PC-9 (cell line): ENCODE data around the gene TMEM59L. TPM values are rescaled to one million over a fixed set of nuclear protein-coding genes. Genes with fewer than 3 reads are reported as not detected.

ENCODE experiments used
- BruUV-seq: library from RNA; stranded (reverse); fragments of 400-500 nt; replicated peaks from 2 replicates; lab custom pipeline; 2021; lab: Mats Ljungman, UMichigan
- CTCF ChIA-PET: fragments of 300-600 bp; sonication (Branson Sonifier 250); formaldehyde crosslinking; loops from one replicate; lab custom pipeline; 2022; ENCODE audit warnings: antibody characterized with exemption; lab: Charles Lee
- POLR2A ChIA-PET: fragments of 300-600 bp; sonication (Branson Sonifier 250); formaldehyde crosslinking; loops from one replicate; lab custom pipeline; 2022; ENCODE audit warnings: antibody characterized with exemption; ENCODE audit not compliant: unreplicated experiment; lab: Charles Lee
- DNase-seq, 2 experiments: peaks; one replicate each; pipeline versions ENCODE4 v3.0.0 to v3.0.0-alpha.2; 2015 to 2022; ENCODE audit warnings: mixed read lengths in 1 of 2
- H2AFZ ChIP-seq: fragments of 200-600 bp; sonication (generic); 2 replicates; pipeline ENCODE4 v1.8.1; 2017; ENCODE audit warnings: antibody characterized with exemption
- H3F3A ChIP-seq: fragments of 200-600 bp; sonication (generic); 2 replicates; pipeline ENCODE4 v1.8.1; 2017; ENCODE audit warnings: antibody characterized with exemption, mild to moderate bottlenecking, low read depth; ENCODE audit not compliant: insufficient read depth
- H3K27ac ChIP-seq: fragments of 200-600 bp; sonication (generic); 2 replicates; pipeline ENCODE4 v1.6.1; 2016; ENCODE audit warnings: mixed run types
- H3K27me3 ChIP-seq: fragments of 200-600 bp; sonication (generic); 2 replicates; pipeline ENCODE4 v1.6.1; 2016; ENCODE audit warnings: low read depth, mixed run types; ENCODE audit not compliant: insufficient read depth
- H3K36me3 ChIP-seq: fragments of 200-600 bp; sonication (generic); 2 replicates; pipeline ENCODE4 v1.6.1; 2016; ENCODE audit warnings: low read depth, mixed run types
- H3K4me1 ChIP-seq: fragments of 200-600 bp; sonication (generic); replicated peaks from 2 replicates; pipeline ENCODE4 v1.6.1; 2016; ENCODE audit warnings: mixed run types; ENCODE audit not compliant: insufficient read depth
- H3K4me2 ChIP-seq: fragments of 200-600 bp; sonication (generic); 2 replicates; pipeline ENCODE4 v1.6.1; 2017; ENCODE audit warnings: mixed run types
- H3K4me3 ChIP-seq: fragments of 200-600 bp; sonication (generic); 2 replicates; pipeline ENCODE4 v1.6.1; 2016; ENCODE audit warnings: mixed run types
- H3K79me2 ChIP-seq: fragments of 200-600 bp; sonication (generic); 2 replicates; pipeline ENCODE4 v1.6.1; 2017; ENCODE audit warnings: low read depth, mixed run types
- H3K9me2 ChIP-seq: fragments of 200-600 bp; sonication (generic); 2 replicates; pipeline ENCODE4 v1.8.1; 2017; ENCODE audit warnings: mild to moderate bottlenecking; ENCODE audit not compliant: insufficient read depth
- H3K9me3 ChIP-seq: fragments of 200-600 bp; sonication (generic); 2 replicates; pipeline ENCODE4 v1.8.1; 2016; ENCODE audit warnings: low read depth; ENCODE audit not compliant: insufficient read depth
- H4K20me1 ChIP-seq: fragments of 200-600 bp; sonication (generic); 2 replicates; pipeline ENCODE4 v1.8.1; 2017; ENCODE audit not compliant: insufficient read depth
- EZH2 ChIP-seq: fragments of 200-600 bp; sonication (generic); IDR thresholded peaks from 2 replicates; pipeline ENCODE4 v1.8.0; 2017; ENCODE audit warnings: antibody characterized with exemption, low read depth
- intact Hi-C: fragments of 100-400 bp; cut with micrococcal nuclease; formaldehyde crosslinking; loops from one replicate; pipeline ENCODE4 v1.10.0; 2022; ENCODE audit not compliant: unreplicated experiment
- total RNA-seq: library from RNA; stranded (reverse); gene quantifications from 2 replicates; pipeline ENCODE4 v1.2.3, GENCODE V29; 2021
- TF ChIP-seq, protein P1 (sequence below): fragments of 200-600 bp; sonication (generic); conservative IDR thresholded peaks from 2 replicates; pipeline ENCODE4 v1.6.1; 2017; ENCODE audit warnings: mixed run types, antibody characterized with exemption, mild to moderate bottlenecking, moderate library complexity

The TMEM59L gene
- total RNA-seq, 1 experiment from 2014 or later: 0.65 TPM

GRCh38 chr19:18617562-18617961 lies 4.9 kb downstream of the TMEM59L start:
- no peak for DNase-seq
- POLR2A ChIA-PET: no interaction called here
- Histone ChIP-seq H2AFZ (no peak overlapping the region), H3K9me3 (no peaks in the 10 kb centered on the region), H3K27me3 (peaks cover 39% of the 10 kb centered on the region), H4K20me1 (no peaks in the 10 kb centered on the region), H3K36me3 (no peaks in the 10 kb centered on the region), H3K9me2 (no peaks in the 10 kb centered on the region), H3K27ac (no peak overlapping the region), H3F3A (peaks cover 4% of the 10 kb centered on the region; the same call in 1 of the 2 replicates), H3K4me3 (no peak overlapping the region), H3K4me2 (no peak overlapping the region), H3K79me2 (no peaks in the 10 kb centered on the region), H3K4me1 (no peaks in the 10 kb centered on the region)
- CTCF ChIA-PET: no interaction called here
- intact Hi-C loops: no loop called here
- no TSS peak for BruUV-seq
- no peak for TF ChIP-seq EZH2
- TF ChIP-seq, protein P1, sequence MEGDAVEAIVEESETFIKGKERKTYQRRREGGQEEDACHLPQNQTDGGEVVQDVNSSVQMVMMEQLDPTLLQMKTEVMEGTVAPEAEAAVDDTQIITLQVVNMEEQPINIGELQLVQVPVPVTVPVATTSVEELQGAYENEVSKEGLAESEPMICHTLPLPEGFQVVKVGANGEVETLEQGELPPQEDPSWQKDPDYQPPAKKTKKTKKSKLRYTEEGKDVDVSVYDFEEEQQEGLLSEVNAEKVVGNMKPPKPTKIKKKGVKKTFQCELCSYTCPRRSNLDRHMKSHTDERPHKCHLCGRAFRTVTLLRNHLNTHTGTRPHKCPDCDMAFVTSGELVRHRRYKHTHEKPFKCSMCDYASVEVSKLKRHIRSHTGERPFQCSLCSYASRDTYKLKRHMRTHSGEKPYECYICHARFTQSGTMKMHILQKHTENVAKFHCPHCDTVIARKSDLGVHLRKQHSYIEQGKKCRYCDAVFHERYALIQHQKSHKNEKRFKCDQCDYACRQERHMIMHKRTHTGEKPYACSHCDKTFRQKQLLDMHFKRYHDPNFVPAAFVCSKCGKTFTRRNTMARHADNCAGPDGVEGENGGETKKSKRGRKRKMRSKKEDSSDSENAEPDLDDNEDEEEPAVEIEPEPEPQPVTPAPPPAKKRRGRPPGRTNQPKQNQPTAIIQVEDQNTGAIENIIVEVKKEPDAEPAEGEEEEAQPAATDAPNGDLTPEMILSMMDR: no peak

GRCh38 chr19:18618236-18618635 lies 5.6 kb downstream of the TMEM59L start:
- no peaks in the 10 kb centered on the region for H3K9me3 ChIP-seq
- peaks cover 32% of the 10 kb centered on the region for H3K27me3 ChIP-seq
- H3K4me3 ChIP-seq: no peak overlapping the region
- H3F3A ChIP-seq: peaks cover 9% of the 10 kb centered on the region; the same call in 1 of the 2 replicates
- H2AFZ ChIP-seq: no peak overlapping the region
- no peaks in the 10 kb centered on the region for H3K4me1 ChIP-seq
- DNase-seq: no peak
- no peaks in the 10 kb centered on the region for H3K9me2 ChIP-seq
- POLR2A ChIA-PET: no interaction called here
- no peak overlapping the region for H3K27ac ChIP-seq
- H3K4me2 ChIP-seq: no peak overlapping the region
- CTCF ChIA-PET: no interaction called here
- no peaks in the 10 kb centered on the region for H3K36me3 ChIP-seq
- no peaks in the 10 kb centered on the region for H4K20me1 ChIP-seq
- H3K79me2 ChIP-seq: no peaks in the 10 kb centered on the region
- TF ChIP-seq EZH2: no peak
- TF ChIP-seq, protein P1: no peak
- intact Hi-C loops: no loop called here
- BruUV-seq: no TSS peak

- no peak overlapping the region for H3K4me2 ChIP-seq
- H3K27ac ChIP-seq: no peak overlapping the region
- no TSS peak for BruUV-seq
- no peaks in the 10 kb centered on the region for H3K36me3 ChIP-seq
- no peaks in the 10 kb centered on the region for H3K9me2 ChIP-seq
- no peak for DNase-seq
- H3K27me3 ChIP-seq: peaks cover 11% of the 10 kb centered on the region; the same call in 1 of the 2 replicates
- no peaks in the 10 kb centered on the region for H4K20me1 ChIP-seq
- H2AFZ ChIP-seq: no peak overlapping the region
- intact Hi-C loops: no loop called here
- H3F3A ChIP-seq: peaks cover 9% of the 10 kb centered on the region; the same call in 1 of the 2 replicates
- CTCF ChIA-PET: no interaction called here
- no peak overlapping the region for H3K4me3 ChIP-seq
- no peaks in the 10 kb centered on the region for H3K9me3 ChIP-seq
- no peak for TF ChIP-seq EZH2
- TF ChIP-seq, protein P1: no peak
- no peaks in the 10 kb centered on the region for H3K4me1 ChIP-seq
- H3K79me2 ChIP-seq: no peaks in the 10 kb centered on the region
- POLR2A ChIA-PET: no interaction called here
Measured at GRCh38 chr19:18620311-18620710, 7.6 kb downstream of the TMEM59L start.
